Fibroblast of skin of left quadriceps (primary cell): ENCODE measurements around the gene TNPO1.
A peak's percentile ranks its signal among the peaks of the same experiment; 100 is the strongest.
"Not testable (repeated sequence)": the region's sequence is repeated elsewhere in the genome, so short reads cannot be mapped to it uniquely, and the experiment has no call there.

Experiments
- DNase-seq, 2 experiments: peaks; one replicate each; pipeline ENCODE4 v3.0.0-alpha.2; 2013; ENCODE audit warnings: low read depth in 2 of 2

Gene TNPO1

DNA sequence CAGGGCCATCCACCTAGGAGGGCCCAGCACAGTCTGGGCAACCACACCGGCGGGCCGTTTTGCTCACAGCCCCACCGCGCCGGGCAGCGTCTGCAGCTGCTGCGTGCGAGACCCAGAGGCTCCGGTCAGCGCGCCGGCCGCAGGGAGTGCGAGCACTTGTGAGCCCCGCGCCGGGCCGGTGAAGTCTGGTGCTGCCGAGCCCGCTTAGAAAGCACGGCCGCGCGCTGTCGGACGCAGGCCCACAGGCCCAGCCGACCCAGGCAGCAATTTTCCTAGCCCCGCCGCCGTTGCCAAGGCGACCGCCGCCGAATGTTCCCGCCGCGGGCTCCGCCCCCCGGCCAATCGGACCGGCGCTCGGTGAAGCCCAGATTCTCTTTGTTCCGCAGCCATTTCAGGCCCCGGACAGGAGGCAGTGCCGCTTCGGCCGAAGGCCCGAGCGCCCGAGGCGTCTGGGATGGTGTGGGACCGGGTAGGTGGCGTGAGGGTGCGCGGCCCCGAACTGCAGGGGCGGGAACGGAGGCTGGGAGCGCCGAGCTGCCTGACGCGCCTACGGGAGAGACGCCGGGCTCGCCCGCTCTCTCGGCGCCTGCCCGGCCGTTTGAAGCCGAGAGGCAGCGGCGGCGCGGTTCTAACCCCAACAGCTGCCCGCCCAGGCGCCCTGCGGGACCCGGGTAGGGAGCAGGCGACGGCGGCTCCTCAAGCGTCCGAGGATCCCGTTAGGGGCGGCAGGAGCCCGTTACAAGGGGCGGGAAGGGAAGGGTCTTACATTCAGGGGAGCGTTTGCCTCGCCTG is at the start of gene TNPO1:
TSS of gene TNPO1 (plus strand) at position 378 of the 792 bp plus-strand sequence. CDS start at position 455, 77 bp downstream.
- DNase-seq, result peak; percentile 79 to 80

DNA sequence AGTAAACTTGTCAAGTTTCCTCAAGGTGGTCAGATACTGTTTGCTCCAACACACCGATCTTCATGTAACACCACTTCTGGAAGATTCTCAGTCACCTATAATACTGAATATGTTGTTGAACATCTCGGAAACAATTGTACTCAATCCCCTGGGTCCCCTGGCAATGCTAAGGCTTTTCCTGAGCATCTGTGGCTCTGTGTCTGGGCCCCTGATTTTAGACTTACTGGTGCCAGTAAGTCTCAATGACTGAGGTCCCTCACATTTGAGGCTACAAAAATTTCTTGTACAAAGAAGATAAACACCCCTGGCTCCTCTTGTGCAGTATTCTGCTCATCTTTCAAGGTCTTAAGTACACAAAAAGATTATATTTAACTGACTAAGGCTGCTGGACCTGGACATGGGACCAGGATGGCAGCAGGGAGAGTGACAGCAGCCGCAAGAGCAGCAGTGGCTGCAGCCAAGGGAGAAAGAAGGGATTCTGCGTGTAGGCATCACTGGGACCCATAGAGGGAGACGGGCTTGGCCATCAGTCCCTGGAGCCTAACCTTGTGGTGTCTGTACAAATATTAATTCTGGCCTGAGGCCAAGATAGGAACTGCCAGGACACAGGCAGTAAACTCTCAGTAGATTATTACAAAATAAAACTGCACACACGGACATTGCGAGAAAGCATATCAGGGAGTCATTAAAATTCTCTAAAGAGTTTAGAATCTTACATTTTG is 49.0 kb upstream of the TNPO1 start:
- no peak for DNase-seq

DNA sequence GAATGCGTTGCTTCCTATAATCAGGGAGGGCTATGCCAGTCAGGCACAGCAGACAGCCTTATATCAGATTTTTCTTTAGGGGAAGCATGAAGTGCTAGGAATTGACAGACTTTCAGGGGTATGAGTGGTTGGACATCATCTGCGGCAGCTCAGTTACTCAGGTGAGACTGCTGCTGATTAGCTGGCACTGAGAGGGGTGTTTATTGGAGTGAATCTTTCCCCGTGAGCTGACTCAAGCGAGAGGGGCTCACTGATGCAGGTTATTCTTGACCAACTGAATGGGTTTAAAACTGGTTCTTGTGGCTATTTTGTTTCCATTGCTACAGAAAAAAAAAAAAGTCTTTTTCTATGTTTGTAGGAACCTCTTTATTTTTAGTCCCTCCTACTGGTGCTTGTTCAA is 46.2 kb upstream of the TNPO1 start:
- no peak for DNase-seq

GRCh38 chr5:72776684-72777083 is 39.8 kb upstream of the TNPO1 start:
- no peak for DNase-seq

DNA sequence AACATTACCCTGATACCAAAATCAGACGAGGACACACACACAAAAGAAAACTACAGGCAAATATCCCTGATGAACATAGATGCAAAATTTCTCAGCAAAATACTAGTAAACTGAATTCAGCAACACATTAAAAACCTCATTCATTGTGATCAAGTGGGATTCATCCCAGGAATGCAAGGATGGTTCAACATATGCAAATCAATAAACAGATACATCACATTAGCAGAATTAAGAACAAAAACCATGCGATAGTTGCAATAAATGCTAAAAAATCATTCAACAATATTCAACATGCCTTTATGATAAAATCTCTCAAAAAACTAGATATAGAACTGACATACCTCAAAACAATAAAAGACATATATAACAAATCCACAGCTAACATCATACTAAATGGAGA is 36.9 kb upstream of the TNPO1 start:
- no peak for DNase-seq

DNA sequence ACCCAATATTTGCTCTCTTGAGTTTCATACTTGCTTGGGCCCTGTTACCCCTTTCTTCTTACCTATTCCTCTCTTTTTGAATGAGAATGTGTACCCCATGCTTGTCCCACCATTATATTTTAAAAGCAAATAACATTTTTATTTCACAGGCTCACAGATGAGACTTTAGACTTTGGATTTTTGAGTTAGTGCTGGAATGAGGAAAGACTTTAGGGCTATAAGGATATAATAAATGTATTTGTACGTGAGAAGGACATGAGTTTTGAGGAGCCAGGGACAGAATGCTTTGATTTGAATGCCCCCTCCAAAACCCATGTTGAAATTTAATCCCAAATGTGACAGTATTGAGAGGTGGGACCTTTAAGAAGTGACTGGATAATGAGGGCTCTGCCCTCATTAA is 33.1 kb upstream of the TNPO1 start:
- DNase-seq, result no peak

- DNase-seq, result no peak
Observed at GRCh38 chr5:72784129-72784528, 32.3 kb upstream of the TNPO1 start.

DNA sequence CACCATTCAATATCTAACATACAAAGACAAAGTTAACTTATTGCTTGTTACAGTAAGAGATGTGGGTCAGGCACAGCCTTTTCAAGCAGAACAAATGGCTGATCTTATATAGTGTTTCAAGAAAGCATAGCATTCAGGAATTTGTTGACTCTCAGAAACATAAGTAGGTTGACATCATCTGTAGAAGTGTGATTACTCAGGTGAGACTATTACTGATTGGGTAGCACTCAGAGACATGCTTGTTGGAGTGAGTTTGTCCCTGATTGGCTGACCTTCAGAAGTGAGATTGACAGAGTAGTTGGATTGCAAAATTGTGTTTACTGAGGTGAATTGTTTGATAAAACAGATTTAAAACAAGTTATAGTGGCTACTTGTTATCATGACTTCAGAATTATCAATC is 30.7 kb upstream of the TNPO1 start:
- DNase-seq, result no peak

- no peak for DNase-seq
Observed at GRCh38 chr5:72786676-72787075, 29.8 kb upstream of the TNPO1 start.

DNA sequence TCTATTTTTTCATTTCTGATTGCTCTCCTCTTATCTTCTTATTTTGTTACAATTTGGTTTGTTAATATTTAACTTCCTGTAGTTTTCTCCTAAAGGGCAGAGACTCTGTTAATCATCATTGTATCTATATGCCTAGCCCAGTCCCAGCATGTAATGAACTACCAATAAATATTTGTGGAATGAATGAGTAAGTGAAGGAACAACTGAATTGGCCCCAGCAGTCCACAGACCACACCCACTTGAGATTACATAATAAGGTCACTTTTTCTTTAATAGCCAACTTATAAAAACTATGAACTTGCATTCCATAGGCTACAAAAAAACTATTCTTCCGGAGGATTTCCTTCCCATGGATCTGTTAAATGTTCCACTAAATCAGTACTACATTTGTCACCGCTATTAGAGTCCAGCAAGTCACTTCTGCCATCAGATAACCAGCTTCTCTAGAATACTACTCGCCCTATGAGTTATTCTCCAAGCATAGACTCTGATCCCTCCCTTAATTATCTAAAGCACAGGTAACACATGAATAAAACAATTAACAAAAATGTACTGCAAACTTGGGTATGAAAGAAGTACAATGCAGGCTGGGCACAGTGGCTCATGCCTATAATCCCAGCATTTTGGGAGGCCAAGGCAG is 27.5 kb upstream of the TNPO1 start:
- no peak for DNase-seq

DNA sequence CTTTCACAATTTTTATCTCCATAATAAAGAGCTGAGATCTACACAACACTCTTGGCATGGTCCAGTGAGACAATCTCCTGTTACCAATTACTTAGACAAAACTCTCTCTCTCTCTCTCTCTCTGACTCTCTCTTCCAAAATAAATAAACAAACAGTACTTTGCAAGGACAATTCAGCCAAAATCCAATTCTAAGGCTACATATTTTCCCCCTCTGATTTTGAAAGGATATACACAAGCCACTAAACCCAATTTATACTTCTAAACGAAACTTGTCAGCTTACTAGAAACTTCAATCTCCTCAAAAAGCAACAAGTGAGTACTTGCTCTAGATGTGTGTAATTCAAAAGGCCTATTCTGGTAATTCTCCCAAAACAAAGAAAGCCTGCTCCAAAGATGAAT is 26.3 kb upstream of the TNPO1 start:
- no peak for DNase-seq

DNA sequence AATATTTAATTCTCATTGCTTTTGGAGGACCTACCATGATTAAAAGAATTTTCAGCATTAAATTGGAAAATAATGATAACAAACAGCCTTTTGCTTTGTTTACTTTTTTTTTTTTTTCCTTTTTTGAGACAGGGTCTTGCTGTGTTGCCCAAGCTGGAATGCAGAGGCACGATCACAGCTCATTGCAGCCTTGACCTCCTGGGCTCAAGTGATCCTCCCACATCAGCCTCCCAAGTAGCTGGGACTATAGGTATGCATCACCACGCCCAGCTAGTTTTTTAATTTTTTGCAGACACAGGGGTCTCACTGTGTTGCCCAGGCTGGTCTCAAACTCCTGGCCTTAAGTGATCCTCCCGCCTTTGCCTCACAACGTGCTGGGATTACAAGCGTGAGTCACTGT is 23.8 kb upstream of the TNPO1 start:
- not testable (repeated sequence) for DNase-seq

GRCh38 chr5:72796001-72796400 is 20.5 kb upstream of the TNPO1 start:
- DNase-seq, result no peak

- DNase-seq, result no peak
Observed at GRCh38 chr5:72799721-72800120, 16.7 kb upstream of the TNPO1 start.

DNA sequence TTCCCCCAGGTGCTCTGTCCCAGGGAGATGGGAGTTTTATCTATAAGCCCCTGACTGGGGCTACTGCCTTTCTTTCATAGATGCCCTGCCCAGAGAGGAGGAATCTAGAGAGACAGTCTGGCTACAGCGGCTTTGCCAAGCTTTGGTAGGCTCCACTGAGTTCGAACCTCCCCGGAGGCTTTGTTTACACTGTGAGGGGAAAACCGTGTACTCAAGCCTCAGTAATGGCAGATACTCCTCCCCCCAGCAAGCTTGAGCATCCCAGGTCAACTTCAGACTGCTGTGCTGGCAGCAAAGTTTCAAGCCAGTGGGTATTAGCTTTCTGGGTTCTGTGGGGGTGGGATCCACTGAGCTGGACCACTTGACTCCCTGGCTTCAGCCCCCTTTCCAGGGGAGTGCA is 7.8 kb upstream of the TNPO1 start:
- DNase-seq, result not testable (repeated sequence)

- DNase-seq, result no peak
Observed at GRCh38 chr5:72811849-72812248, 4.6 kb upstream of the TNPO1 start.

GRCh38 chr5:72812488-72812887 is 4.0 kb upstream of the TNPO1 start:
- DNase-seq, result no peak

- no peak for DNase-seq
Observed at GRCh38 chr5:72814104-72814503, 2.4 kb upstream of the TNPO1 start.

DNA sequence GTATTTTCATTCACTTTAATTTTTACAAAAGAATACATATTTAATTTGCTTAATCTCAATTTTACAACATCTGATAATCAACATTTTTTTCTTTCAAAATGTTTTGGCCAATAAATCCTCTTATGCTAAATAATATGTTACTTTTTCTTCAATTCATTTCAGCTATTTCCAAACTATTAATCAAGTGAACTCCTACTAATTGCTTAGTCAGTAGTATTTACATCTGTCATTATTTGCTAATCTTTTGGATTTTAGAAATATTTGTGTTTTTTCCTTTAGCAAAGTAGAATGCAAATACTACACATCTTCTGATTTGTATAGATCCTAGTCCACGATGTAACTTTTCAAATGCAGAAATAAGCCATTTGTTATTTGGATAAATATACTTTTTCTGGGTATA is 1.6 kb upstream of the TNPO1 start:
- no peak for DNase-seq

DNA sequence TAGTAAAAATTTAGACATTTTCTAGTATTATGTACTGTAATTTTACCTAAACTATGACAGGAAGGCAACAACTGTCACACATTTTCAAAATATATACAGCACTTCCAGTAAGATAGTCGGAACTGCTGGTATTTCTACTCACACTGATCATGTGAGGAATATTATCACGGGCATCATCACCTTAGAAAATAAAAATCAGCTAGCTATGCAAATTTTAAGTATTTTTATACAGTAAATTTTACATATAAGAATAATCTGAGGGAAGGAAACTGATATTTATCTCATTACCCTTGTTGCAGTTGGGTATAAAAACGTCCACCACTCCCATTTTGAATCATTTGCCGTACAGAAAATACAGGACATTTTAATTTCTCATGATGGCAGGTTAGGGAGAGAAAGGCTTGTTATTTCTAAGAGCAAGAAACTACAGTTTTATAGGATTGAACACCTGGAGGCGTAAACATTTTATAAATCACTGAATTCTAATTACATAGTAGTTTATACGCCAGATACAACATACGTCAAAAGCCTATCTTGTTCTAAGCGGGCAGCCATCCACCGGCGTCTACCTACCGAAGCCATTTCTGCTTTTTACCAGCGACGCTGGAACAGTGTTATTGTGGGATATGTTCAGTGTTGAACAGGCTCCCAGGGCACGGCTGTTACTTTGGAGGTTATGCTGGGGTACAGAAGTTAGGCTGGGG is 729 bp upstream of the TNPO1 start:
- DNase-seq, result no peak

GRCh38 chr5:72817076-72817481 is 618 bp downstream of the TNPO1 start:
- no peak for DNase-seq

GRCh38 chr5:72817671-72818266 is 1.3 kb downstream of the TNPO1 start:
- DNase-seq, result no peak
